ENCODE data around the gene ATP5F1C.
"Not testable (repeated sequence)": the region's sequence is repeated elsewhere in the genome, so short reads cannot be mapped to it uniquely, and the experiment has no call there.

The ATP5F1C gene

GRCh38 chr10:7787857-7788638, at the start of gene ATP5F1C, which contains the start of gene KIN:
Gene ATP5F1C (plus strand): TSS chr10:7788177. CDS start chr10:7788208, 31 bp downstream.
Gene KIN (minus strand): TSS chr10:7787993. CDS start chr10:7787933, 60 bp downstream.
- DNase-seq (ENCODE audit: low read depth), result peak; percentile 94

- DNase-seq (ENCODE audit: low read depth), result no peak
Observed at GRCh38 chr10:7738536-7739407, 49.2 kb upstream of the ATP5F1C start.

DNA sequence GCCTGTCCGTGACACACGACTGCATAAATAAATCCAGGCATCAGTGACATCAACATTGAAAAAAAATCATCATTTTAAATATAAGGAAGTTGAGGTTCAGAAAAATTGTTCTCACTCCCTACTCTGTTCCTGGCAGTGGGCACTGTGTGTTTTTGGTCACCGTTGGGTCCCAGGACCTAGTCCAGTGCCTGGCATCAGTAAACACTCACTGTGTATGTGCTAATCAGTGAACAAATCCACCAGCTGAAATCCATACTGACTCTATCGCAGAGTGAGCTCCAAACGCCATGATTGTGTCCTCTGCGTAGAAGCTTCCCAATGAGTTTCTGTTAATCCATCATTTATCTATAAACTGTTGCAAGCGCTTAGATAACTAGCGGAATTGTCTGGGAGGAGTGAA, 43.7 kb upstream of the ATP5F1C start:
- no peak for DNase-seq (ENCODE audit: low read depth)

GRCh38 chr10:7748637-7749036, 39.3 kb upstream of the ATP5F1C start:
- DNase-seq (ENCODE audit: low read depth), result not testable (repeated sequence)

- DNase-seq (ENCODE audit: low read depth), result no peak
Observed at GRCh38 chr10:7750222-7750621, 37.8 kb upstream of the ATP5F1C start.

- DNase-seq (ENCODE audit: low read depth), result no peak
Observed at GRCh38 chr10:7752251-7752650, 35.7 kb upstream of the ATP5F1C start.

DNA sequence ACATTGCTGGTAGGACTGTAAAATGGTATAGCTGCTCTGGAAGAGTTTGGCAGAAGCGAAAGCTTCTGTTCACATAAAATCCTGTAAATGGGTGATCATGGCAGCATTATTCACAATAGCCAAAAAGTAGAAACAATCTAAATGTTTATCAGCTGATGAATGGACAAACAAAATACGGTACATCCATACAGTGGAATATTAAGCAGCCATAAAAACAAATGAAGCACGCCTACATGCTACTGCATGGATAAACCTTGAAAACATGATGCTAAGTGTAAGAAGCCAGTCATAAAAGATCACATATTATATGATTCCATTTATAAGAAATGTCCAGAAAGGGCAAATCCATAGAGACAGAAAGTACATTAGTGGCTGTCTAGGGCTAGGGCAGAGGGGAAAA, 32.9 kb upstream of the ATP5F1C start:
- no peak for DNase-seq (ENCODE audit: low read depth)

GRCh38 chr10:7756360-7756992, 31.5 kb upstream of the ATP5F1C start:
- DNase-seq (ENCODE audit: low read depth), result no peak

GRCh38 chr10:7763929-7764328, 24.0 kb upstream of the ATP5F1C start:
- no peak for DNase-seq (ENCODE audit: low read depth)

DNA sequence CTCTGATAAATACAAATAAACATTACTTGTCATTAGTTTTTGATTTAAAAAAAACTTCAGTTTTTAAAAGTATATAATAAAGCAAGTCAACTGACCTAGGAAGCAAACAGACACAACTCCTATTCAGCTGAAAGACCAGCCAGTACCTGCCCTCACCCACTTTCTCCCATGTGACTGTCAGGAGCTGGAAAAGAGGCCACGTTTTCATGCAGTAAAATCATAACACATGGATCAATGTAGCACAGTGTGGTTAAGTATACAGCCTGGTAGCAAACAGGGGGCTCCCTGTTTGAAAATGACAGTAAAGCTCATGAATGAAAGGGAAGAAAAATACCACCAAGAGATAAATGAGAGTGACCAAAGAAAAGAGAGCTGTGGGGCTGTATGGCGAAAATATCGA, 21.7 kb upstream of the ATP5F1C start:
- DNase-seq (ENCODE audit: low read depth), result no peak

- no peak for DNase-seq (ENCODE audit: low read depth)
Observed at GRCh38 chr10:7767209-7767608, 20.8 kb upstream of the ATP5F1C start.

DNA sequence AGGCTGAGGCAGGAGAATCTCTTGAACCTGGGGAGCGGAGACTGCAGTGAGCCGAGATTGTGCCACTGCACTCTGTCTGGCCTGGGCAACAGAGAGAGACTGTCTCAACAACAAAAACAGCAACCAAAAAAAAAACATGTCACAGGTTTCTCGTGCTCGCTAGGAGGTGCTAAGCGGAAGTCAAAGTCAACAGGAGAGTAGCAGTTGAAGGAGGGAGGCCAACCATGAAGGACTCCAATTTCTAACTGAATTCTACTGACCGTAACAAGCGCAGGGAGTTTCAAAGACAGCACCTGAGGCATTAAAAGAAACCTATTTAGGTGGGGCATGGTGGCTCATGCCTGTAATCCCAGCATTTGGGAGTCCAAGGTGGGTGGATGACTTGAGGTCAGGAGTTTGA, 19.6 kb upstream of the ATP5F1C start:
- no peak for DNase-seq (ENCODE audit: low read depth)

DNA sequence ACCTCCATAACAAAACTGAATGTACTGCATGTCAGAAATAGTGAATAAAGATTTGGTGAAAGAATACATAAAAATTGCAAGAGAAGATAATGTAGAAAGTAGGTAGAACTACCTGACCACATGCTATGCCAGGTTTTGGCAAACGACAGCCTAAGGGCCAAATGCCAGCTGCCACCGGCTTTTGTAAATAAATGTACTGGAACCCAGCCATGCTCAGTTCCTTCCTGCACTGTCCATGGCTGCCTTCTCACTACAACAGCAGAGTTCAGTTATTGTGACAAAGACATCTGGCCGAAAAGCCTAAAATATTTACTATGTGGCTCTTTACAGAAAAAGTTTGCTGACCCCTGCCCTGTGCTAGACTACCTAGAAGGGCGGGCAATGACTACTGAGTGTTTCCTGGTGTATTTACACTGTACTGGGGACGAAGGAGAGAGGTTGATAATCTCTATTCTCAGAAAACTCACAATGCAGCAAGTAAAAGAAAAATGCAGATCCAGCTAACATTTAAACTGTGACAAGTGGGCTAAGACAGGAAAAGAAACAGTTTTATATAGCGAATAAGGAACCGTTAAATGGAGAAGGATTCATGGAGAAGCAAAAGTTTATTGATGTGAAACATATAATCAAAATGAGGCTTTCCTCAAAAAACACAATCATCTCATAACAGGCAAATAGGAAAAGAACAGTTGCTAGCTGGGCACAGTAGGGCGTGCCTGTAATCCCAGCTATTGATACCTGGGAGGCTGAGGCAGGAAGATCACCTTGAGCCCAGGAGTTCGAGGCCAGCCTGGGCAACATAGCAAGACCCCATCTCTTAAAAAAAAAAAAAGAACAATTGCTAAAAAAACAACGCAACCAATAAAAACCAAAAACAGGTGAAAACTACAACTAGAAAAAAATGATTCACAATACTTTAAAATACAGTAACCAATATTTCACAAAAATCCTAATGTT, 13.9 kb upstream of the ATP5F1C start:
- no peak for DNase-seq (ENCODE audit: low read depth)

DNA sequence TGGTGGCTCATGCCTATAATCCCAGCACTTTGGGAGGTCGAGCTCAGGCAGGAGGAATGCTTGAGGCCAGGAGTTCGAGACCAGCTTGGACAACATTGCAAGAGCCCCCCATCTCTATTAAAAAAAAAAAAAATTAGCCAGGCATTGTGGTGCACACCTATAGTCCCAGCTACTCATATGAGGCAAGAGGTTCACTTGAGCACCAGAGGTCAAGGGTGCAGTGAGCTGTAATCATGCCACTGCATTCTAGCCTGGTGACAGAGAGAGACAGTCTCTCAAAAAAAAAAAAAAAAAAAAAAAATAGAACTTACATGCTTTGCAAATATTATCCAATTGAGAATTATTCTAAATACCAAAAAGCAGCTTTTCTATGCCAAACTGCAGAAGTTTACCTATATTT, 11.2 kb upstream of the ATP5F1C start:
- no peak for DNase-seq (ENCODE audit: low read depth)

GRCh38 chr10:7782194-7782593, 5.8 kb upstream of the ATP5F1C start:
- DNase-seq (ENCODE audit: low read depth), result not testable (repeated sequence)

DNA sequence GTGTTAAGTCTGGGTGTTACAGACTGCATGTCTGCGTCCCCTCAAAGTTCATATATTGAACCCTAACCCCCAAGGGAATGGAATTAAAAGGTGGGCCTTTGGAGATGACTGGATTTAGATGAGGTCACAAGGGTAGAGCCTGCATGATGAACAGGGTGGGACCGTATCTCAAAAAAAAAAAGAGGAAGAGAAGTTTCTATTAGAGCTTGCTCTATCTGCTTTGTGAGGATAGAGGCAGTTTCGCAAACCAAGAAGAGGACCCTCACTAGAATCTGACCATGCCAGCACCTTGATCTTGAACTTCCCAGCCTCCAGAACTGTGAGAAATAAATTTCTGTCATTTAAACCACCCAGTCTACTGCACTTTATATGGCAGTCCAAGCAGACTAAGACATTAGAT, 1.5 kb upstream of the ATP5F1C start:
- no peak for DNase-seq (ENCODE audit: low read depth)

GRCh38 chr10:7787150-7787856, 674 bp upstream of the ATP5F1C start:
- DNase-seq (ENCODE audit: low read depth), result no peak

GRCh38 chr10:7788639-7789286, 786 bp downstream of the ATP5F1C start:
- no peak for DNase-seq (ENCODE audit: low read depth)

DNA sequence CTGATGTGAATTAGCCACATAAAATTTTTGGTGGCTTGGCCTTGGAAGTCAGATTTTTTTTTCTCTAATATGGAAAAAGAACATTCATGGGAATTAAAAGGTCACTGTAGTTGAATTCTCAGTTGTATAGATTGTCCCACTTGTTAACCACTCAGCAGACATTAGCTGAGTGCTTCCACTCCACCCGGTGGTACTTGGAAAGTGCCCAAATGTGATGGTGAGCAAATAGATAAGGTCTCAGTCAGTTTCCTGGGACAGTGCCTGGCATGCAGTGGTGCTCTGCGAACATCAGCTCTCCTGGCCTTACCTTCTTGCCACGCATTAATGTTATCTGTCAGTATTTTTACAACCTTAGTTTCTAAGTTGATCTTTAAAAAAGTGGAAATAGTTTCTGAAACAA, 1.4 kb downstream of the ATP5F1C start:
- no peak for DNase-seq (ENCODE audit: low read depth)

DNA sequence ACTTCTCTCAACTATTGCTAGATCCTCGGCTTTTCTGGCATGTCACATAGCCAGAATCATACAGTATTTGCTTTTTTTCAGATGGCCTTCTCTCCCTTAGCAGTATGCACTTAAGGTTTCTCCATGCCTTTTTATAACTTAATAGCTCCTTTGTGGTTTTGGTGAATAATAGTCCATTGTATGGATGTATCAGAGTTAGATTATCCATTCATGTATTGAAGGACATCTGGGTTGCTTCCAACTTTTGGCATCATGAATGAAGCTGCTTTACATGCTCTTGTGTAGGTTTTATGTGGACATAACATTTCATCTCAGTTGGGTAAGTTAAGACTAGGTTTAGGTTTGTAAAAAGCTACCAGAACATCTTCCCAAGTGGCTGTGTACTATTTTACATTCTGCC, 4.6 kb downstream of the ATP5F1C start:
- no peak for DNase-seq (ENCODE audit: low read depth)

Measured in stimulated activated CD8-positive, alpha-beta memory T cell treated with anti-CD3 and anti-CD28 coated beads, Interleukin-7, amount 100 ng/mL, for 24 hours (primary cell).